ENCODE results near the gene ELL2. TPM values are rescaled to one million over a fixed set of nuclear protein-coding genes. Genes with fewer than 3 reads are reported as not detected.

Gene ELL2
- total and polyA plus RNA-seq, 2 donors from 2014 or later = 10.1 to 37.2 TPM

DNA sequence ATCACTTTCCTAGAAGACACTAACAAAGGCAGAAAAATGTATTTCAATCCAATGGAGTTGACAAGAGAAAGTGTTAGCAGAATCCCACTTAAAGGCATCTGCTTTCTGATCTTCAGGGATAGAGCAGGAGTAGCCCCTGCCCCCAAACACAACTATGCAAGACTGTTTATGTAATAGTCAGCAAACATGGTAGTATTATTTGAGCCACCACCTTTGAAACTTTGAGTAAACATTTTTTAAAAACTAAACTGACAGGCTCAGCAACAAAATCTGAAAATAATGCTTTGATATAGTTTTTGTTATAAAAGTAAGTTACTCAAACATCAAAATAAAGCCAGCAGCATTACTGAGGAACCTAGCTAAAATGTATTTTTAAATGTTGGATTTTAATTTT is 4.8 kb downstream of the ELL2 start:
- H3K27ac ChIP-seq (ENCODE audit: low read depth in 2 of 2, low read length in 2 of 2) = no peak overlapping the region
- H3K36me3 ChIP-seq (ENCODE audit: control insufficient read depth in 2 of 3, insufficient read depth in 3 of 3, low read length in 3 of 3) = no peaks in the 10 kb centered on the region
- no peak overlapping the region for H3K4me3 ChIP-seq (ENCODE audit: low read length in 3 of 3)
- TF ChIP-seq, protein P1, sequence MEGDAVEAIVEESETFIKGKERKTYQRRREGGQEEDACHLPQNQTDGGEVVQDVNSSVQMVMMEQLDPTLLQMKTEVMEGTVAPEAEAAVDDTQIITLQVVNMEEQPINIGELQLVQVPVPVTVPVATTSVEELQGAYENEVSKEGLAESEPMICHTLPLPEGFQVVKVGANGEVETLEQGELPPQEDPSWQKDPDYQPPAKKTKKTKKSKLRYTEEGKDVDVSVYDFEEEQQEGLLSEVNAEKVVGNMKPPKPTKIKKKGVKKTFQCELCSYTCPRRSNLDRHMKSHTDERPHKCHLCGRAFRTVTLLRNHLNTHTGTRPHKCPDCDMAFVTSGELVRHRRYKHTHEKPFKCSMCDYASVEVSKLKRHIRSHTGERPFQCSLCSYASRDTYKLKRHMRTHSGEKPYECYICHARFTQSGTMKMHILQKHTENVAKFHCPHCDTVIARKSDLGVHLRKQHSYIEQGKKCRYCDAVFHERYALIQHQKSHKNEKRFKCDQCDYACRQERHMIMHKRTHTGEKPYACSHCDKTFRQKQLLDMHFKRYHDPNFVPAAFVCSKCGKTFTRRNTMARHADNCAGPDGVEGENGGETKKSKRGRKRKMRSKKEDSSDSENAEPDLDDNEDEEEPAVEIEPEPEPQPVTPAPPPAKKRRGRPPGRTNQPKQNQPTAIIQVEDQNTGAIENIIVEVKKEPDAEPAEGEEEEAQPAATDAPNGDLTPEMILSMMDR (IDR thresholded peaks at IDR 0.05; ENCODE audit: borderline replicate concordance, extremely low read depth, insufficient read depth) = no peak
- peaks cover 0 to 22% (median 5%) of the 10 kb centered on the region in 3 donors for H3K4me1 ChIP-seq (ENCODE audit: control insufficient read depth in 2 of 3, insufficient read depth in 2 of 3, low read depth in 1 of 3, low read length in 3 of 3)
- intact Hi-C loops (cut with DNase I) = loop anchor here (10.0 kb wide), 1 partner anchor 378 kb away; no protein-coding TSS in a partner anchor
- H3K9ac ChIP-seq (ENCODE audit: low read length in 3 of 3) = no peak overlapping the region
- H3K27me3 ChIP-seq (ENCODE audit: control insufficient read depth, insufficient read depth, low read length) = peaks cover 4% of the 10 kb centered on the region
- no peak for FAIRE-seq
- no peak for DNase-seq
- H3K9me3 ChIP-seq (ENCODE audit: control insufficient read depth in 2 of 3, insufficient read depth in 1 of 3, low read length in 3 of 3) = no peaks in the 10 kb centered on the region

DNA sequence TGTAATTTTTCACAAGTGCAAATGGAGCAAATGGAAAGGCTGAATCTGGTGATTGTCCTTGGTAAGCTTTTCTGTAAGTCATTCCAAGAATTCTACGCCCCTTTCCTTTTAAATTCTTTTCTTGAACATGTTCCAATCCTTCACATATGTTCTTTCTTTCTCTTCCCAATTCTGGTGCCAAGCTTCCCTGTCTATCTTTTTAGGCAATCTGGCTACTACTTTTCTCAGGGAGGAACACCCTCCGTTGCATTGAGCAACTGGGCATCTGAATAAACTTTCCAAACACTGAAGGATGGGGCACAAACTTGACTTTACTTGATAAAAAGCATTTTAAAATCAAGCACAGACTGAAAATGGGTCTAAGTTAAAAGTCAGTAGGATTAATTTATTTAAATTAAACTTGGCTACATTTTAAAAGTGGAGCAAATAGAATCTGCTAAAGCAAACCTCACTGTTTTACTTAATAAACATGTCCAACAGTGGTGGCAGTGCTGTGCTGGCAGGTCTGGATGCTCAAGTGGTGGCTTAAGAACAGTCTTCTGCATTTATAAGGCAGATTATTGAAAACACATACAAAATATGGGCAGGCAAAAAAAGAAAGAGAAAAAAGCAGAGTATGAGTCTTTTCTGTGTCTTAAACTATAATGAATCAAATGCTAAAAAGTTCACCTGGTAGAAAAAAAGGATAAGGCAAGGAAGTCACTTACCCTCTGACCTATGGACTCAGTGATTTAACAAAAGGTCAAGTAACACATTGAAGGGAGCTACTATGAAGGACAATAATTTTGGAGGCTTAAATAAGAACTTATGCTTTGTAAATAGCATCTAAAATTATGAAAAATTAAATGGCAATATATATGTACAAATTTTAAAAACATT is 5.4 kb downstream of the ELL2 start:
- TF ChIP-seq, protein P1 (IDR thresholded peaks at IDR 0.05; ENCODE audit: borderline replicate concordance, extremely low read depth, insufficient read depth) = no peak
- Histone ChIP-seq H3K9ac (ENCODE audit: low read length in 3 of 3) (no peak overlapping the region), H3K4me1 (ENCODE audit: control insufficient read depth in 2 of 3, insufficient read depth in 2 of 3, low read depth in 1 of 3, low read length in 3 of 3) (peaks cover 0 to 22% (median 5%) of the 10 kb centered on the region in 3 donors), H3K27me3 (ENCODE audit: control insufficient read depth, insufficient read depth, low read length) (peaks cover 4% of the 10 kb centered on the region), H3K27ac (ENCODE audit: low read depth in 2 of 2, low read length in 2 of 2) (no peak overlapping the region), H3K4me3 (ENCODE audit: low read length in 3 of 3) (no peak overlapping the region), H3K36me3 (ENCODE audit: control insufficient read depth in 2 of 3, insufficient read depth in 3 of 3, low read length in 3 of 3) (no peaks in the 10 kb centered on the region), H3K9me3 (ENCODE audit: control insufficient read depth in 2 of 3, insufficient read depth in 1 of 3, low read length in 3 of 3) (no peaks in the 10 kb centered on the region)
- DNase-seq (no peak), FAIRE-seq (no peak)
- intact Hi-C loops (cut with DNase I) = loop anchor here (10.0 kb wide), 1 partner anchor 379 kb away; no protein-coding TSS in a partner anchor

DNA sequence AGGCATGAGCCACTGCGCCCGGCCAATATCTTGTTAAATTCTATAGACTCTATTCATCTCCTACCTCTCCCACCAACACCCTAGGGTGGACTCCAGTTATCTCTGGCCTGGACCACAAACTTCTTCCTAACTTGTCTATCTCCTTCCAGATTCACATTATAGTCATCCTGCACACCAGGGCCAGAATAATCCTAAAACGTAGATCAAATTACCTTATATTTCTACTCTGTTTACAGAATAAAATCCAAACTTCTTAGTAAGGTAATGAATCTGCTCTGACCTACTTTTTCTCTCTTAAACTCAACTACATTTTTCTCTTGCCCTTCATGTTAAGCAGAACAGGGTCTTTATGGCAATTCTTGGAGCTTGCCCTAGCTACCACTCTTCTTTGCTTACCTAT is 6.9 kb downstream of the ELL2 start:
- no peak for FAIRE-seq
- intact Hi-C loops (cut with DNase I) = loop anchor here (10.0 kb wide), 1 partner anchor 380 kb away; no protein-coding TSS in a partner anchor

More for the DNA sequence above, 6.9 kb downstream of the ELL2 start:
- peaks cover 0 to 21% (median 5%) of the 10 kb centered on the region in 3 donors for H3K4me1 ChIP-seq (ENCODE audit: control insufficient read depth in 2 of 3, insufficient read depth in 2 of 3, low read depth in 1 of 3, low read length in 3 of 3)
- TF ChIP-seq, protein P1 (IDR thresholded peaks at IDR 0.05; ENCODE audit: borderline replicate concordance, extremely low read depth, insufficient read depth) = no peak
- H3K36me3 ChIP-seq (ENCODE audit: control insufficient read depth in 2 of 3, insufficient read depth in 3 of 3, low read length in 3 of 3) = no peaks in the 10 kb centered on the region
- H3K4me3 ChIP-seq (ENCODE audit: low read length in 3 of 3) = no peak overlapping the region
- H3K27ac ChIP-seq (ENCODE audit: low read depth in 2 of 2, low read length in 2 of 2) = no peak overlapping the region
- no peaks in the 10 kb centered on the region for H3K27me3 ChIP-seq (ENCODE audit: control insufficient read depth, insufficient read depth, low read length)
- H3K9ac ChIP-seq (ENCODE audit: low read length in 3 of 3) = no peak overlapping the region
- no peaks in the 10 kb centered on the region for H3K9me3 ChIP-seq (ENCODE audit: control insufficient read depth in 2 of 3, insufficient read depth in 1 of 3, low read length in 3 of 3)
- DNase-seq = no peak
